Measurements from ENCODE around the gene ACSL6. TPM values are rescaled to one million over a fixed set of nuclear protein-coding genes. Genes with fewer than 3 reads are reported as not detected.
A peak's percentile ranks its signal among the peaks of the same experiment; 100 is the strongest.

The ACSL6 gene
- polyA plus RNA-seq, 3 donors from 2014 or later = 2.0 to 3.1 (median 2.1) TPM

DNA sequence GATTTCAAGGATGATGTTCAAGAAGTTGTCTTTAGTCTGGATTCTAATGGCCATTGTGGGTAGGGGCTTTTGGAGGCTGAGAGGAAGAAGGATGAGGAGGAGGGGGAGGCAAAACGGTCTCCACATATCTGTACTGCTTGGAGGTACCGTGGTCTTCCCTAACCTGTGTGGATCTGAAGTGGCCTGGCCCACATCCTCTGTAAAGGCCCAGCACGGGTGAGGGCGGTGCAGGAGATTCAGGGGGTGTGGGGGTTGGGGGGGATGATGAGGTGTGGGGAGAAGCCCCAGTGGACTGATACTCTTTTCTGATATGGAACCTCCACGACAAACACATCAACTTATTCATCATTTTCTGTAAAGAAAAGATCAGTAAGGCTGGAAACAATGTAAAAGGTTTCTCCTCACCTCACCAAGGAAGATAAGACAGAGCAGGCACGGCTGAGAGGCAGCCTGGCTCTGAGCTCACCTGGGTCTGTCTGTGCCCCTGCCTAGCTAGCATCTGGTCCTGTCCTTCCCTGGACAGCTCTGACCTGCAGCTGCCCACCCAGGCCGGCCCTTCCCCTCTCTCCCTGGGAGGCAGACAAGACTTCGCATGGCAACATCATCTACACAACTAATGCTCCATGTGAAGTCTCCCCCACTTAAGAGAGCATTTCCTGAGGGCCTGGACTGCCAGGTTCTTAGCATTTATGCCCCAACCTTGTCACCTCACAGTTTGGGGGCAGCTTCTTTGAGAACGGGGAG lies 43.4 kb upstream of the ACSL6 start:
- Mint-ChIP-seq H3K4me1 (peaks cover 47 to 54% of the 10 kb centered on the region in 2 donors), H3K36me3 (no peaks in the 10 kb centered on the region), H3K9me3 (no peaks in the 10 kb centered on the region), H3K4me3 (peak overlapping the region in 1 of 5 donors; percentile 66), H3K27me3 (ENCODE audit: low read depth in 3 of 3) (peaks cover 3 to 10% (median 7%) of the 10 kb centered on the region in 3 donors), H3K27ac (peak overlapping the region; percentile 23 to 97 (median 78))
- DNase-seq = peak in 1 of 3 donors; percentile 22

DNA sequence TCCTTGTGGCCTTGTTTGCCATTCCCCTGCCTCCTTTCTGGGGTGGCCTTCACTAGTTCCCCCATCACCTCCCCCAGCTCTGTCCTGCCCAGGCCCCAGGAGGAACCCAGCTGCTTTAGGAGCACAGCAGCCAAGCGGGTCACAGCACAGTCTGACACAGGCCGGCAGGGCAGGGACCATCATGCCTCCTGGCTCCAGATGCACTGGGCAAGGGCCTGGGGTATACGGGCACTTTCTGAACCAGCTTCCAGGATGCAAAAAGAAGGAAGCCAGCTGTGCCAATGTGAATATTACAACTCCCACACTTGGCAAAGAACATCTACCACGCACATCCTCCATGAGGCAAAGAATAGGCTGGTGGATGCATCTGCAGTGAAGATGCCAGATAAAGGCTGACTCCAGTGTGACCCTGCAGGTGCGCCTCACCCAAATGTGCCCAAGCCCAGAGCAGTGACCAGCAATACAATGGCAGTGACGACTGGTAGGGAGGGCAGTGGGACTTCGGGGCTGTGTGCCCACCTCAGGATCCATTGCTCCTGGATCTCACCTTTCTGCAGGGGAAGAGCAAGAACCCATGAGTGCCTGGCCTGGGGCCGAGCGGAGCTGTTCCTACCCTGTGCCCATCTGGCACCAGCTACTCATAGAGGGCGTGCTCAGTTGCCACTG lies 42.7 kb upstream of the ACSL6 start:
- H3K4me1 Mint-ChIP-seq = peaks cover 44 to 53% of the 10 kb centered on the region in 2 donors
- no peaks in the 10 kb centered on the region for H3K9me3 Mint-ChIP-seq
- no peak overlapping the region for H3K4me3 Mint-ChIP-seq
- peak overlapping the region in 4 of 6 donors; percentile 65 to 79 (median 78) for H3K27ac Mint-ChIP-seq
- no peak for DNase-seq
- H3K36me3 Mint-ChIP-seq = no peaks in the 10 kb centered on the region
- peaks cover 3 to 10% (median 7%) of the 10 kb centered on the region in 3 donors for H3K27me3 Mint-ChIP-seq (ENCODE audit: low read depth in 3 of 3)

DNA sequence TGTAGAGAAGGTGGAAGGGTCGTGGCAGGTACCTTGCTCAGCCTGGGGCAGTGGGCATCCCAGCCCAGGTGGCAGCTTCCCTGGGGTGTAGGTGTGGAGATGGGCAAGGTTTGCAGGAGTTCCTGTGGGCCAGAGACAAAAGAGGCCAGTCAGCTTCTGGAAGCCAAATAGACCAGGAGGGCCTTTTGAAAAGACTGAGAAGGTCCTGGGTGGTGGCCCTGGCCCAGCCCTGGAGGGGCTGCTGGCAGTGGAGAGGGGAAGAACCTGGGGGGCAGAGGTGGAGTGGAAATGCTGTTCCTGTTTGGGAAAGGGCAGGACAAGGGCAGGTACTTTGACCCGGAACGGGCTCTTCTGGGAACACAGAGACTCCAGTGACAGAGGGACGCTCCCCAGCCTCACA lies 42.0 kb upstream of the ACSL6 start:
- H3K4me3 Mint-ChIP-seq = no peak overlapping the region
- no peaks in the 10 kb centered on the region for H3K9me3 Mint-ChIP-seq
- H3K27ac Mint-ChIP-seq = peak overlapping the region in 3 of 6 donors; percentile 7 to 50 (median 49)
- DNase-seq = no peak
- H3K36me3 Mint-ChIP-seq = no peaks in the 10 kb centered on the region
- H3K4me1 Mint-ChIP-seq = peaks cover 41 to 49% of the 10 kb centered on the region in 2 donors
- H3K27me3 Mint-ChIP-seq (ENCODE audit: low read depth in 3 of 3) = peaks cover 3 to 10% (median 7%) of the 10 kb centered on the region in 3 donors

DNA sequence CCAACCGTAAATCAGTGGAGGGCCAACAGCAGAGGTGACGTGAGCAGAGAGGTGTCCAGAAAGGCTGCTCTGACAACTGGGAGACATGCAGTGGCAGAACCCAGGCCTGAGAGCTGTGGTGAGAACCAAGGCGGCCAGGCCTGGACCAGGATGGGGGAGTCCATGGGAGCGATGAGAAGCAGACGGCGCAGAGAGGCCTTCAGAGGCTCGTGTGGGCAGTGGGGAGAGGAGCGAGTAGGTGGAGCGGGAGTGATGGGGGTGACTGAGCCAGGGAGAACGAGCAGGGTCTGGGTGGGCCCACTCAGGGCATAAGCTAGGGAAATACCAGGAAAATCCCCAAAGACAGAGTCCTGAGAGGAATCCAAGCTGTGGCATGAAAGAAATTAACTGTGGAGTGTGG lies 41.1 kb upstream of the ACSL6 start:
- Mint-ChIP-seq H3K36me3 (no peaks in the 10 kb centered on the region), H3K9me3 (no peaks in the 10 kb centered on the region), H3K4me1 (peaks cover 37 to 43% of the 10 kb centered on the region in 2 donors), H3K27me3 (ENCODE audit: low read depth in 3 of 3) (peaks cover 3 to 10% (median 7%) of the 10 kb centered on the region in 3 donors), H3K27ac (peak overlapping the region in 3 of 6 donors; percentile 37 to 55 (median 53)), H3K4me3 (no peak overlapping the region)
- no peak for DNase-seq

DNA sequence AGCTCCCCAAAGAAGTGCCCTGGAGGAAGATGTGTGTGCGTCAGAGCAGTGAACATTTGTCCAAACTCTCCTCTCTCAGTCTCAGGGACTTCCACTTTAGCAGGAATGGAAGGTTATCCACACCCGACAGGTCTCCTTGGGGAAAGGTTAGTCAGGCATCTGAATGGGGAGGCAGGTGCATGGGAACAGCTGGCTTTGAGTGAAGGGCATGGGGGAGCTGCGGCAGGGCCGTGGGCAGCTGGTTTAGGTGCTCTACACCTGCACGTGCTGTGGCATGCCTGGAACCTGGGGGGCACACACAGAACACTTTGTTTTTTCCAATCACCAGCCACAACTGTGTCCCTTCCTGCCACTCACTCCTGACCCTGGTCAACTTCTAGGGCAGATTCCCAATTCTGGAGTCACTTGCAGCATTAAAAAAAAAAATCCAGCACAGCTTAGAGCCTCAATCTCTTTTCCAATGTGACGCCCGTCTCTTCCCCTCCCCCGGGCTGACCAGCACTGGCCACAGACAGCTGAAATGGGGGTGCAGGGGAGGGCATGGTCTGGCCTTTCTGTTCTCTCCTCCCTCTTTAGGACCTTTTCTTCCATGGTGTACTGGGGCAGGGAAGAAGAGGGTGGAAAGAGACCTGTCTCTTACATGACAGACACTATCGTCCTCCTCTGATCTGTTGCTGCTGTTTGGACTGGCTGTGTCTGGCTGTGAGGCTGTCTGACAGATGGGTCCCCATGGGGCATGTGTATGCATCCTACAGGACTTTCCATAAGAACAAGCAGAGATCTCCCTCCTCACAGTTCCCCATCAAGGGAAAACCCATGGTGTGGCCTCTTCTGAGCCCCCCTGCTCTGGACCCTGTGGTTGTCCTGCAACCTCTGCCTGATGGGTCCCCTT lies 39.4 kb upstream of the ACSL6 start:
- Mint-ChIP-seq H3K36me3 (no peaks in the 10 kb centered on the region), H3K9me3 (no peaks in the 10 kb centered on the region), H3K27me3 (ENCODE audit: low read depth in 3 of 3) (peaks cover under 1 to 7% (median 5%) of the 10 kb centered on the region in 3 donors), H3K27ac (peak overlapping the region in 1 of 6 donors; percentile 7), H3K4me3 (no peak overlapping the region), H3K4me1 (peaks cover 22 to 27% of the 10 kb centered on the region in 2 donors)
- no peak for DNase-seq

DNA sequence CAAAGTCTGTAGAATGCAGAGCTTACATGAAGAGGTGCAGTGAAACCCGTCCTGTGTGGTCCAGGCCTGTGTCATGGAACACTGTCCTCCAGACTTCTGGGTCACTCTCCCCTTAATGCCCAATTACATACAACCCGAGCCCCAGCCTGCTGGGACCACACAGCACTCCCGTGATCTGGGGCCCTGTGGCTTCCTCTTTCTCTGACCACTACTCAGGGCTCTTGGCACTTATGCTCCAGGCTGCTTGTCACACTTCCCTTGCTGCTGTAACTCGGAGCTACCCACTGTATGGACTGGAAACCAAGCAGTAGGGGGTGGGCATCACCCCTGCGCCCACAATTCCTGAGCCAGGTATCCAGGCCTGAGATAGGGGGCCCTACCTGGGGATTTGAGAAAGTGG lies 38.7 kb upstream of the ACSL6 start:
- no peak for DNase-seq
- H3K27ac Mint-ChIP-seq = peak overlapping the region in 1 of 6 donors; percentile 7
- no peaks in the 10 kb centered on the region for H3K9me3 Mint-ChIP-seq

DNA sequence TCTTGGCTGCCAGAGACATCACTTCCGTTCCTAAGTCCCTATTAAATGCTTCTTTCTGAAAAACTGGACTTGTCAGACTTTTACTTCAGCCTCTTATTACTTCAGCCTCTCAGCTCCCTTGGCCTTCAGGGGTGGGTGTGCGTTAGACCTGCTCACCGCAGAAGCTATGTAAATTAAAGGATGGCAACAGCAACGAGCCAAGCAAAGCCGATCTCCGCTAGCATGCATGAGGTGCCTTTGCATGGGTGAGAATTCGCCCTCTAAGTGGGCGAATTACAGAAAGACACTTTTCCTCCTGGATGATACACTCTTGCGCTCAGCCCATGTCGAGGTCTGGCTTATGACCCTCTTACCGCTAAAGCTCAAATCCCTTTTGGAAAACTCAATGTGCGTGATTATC lies 38.1 kb upstream of the ACSL6 start:
- H3K4me3 Mint-ChIP-seq = no peak overlapping the region
- no peak for DNase-seq
- peaks cover 12 to 13% of the 10 kb centered on the region in 2 donors for H3K4me1 Mint-ChIP-seq
- H3K27me3 Mint-ChIP-seq (ENCODE audit: low read depth in 3 of 3) = peaks cover 4 to 10% (median 7%) of the 10 kb centered on the region in 3 donors
- H3K36me3 Mint-ChIP-seq = no peaks in the 10 kb centered on the region
- H3K27ac Mint-ChIP-seq = no peak overlapping the region
- no peaks in the 10 kb centered on the region for H3K9me3 Mint-ChIP-seq

More for the DNA sequence above, 38.7 kb upstream of the ACSL6 start:
- Mint-ChIP-seq H3K4me3 (no peak overlapping the region), H3K27me3 (ENCODE audit: low read depth in 3 of 3) (peaks cover under 1 to 7% (median 5%) of the 10 kb centered on the region in 3 donors), H3K36me3 (no peaks in the 10 kb centered on the region), H3K4me1 (peaks cover 14 to 19% of the 10 kb centered on the region in 2 donors)

DNA sequence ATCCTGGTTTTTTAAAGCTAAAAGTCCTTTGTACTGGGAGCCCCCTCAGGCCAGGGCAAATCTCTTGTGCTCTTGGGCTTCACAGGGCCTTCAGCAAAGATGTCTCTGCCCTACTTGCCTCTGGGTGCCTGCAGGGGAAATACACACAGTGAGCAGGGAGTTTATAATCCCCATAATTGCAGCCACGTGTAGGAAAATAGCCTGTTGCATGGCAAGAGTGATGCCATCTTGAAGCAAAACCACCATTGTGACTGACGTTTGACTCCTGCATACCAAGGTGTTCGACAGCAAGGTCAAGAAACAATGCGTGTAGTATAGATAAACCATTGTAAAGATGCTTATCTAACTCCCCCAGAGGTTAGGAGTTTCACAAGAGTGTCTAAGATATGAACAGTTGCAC lies 37.6 kb upstream of the ACSL6 start:
- Mint-ChIP-seq H3K4me1 (peaks cover 8 to 10% of the 10 kb centered on the region in 2 donors), H3K4me3 (no peak overlapping the region), H3K27ac (no peak overlapping the region), H3K36me3 (no peaks in the 10 kb centered on the region), H3K27me3 (ENCODE audit: low read depth in 3 of 3) (peaks cover 4 to 10% (median 7%) of the 10 kb centered on the region in 3 donors), H3K9me3 (no peaks in the 10 kb centered on the region)
- no peak for DNase-seq

DNA sequence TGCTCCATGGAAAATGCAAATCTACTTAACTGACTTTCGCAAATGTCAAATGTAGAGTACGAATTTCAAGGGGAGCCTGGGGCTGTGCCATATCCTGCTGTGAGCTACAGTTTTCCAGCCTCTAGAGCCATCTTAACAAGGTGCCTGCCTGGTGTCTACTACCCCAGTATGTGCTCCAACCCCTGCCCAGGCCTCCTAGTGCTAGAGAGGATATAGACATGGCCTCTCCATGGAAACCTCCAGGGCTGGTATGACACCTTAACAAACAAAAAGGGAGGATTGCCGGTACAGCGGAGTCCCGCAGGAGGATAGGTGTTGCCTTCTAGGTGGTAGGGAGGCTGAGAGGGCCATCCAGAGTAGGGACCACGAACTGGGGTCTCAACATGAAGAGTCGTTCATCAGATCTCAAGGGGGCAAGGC lies 35.4 kb upstream of the ACSL6 start:
- H3K27ac Mint-ChIP-seq = no peak overlapping the region

DNA sequence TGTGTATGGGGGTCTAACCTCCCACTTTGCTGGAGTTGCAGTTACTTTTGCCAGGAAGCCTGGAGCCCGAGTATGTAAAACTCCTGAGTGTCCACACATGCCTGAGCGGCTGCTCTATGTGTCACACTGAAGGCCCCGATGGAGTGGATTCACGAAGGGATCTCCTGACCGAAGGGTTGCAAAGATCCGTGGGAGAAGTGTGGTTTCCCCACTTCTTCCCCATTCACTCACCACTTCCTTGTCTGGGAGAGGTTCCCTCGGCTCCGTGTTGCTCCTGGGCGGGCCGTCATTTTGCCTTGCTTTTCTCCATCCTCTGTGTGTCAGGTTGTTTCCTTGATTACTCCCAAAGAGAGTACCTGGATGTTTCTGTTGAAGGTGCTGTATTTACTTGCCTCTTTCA lies 32.7 kb upstream of the ACSL6 start:
- H3K36me3 Mint-ChIP-seq = no peaks in the 10 kb centered on the region
- no peak for DNase-seq
- peaks cover 2 to 12% (median 7%) of the 10 kb centered on the region in 3 donors for H3K27me3 Mint-ChIP-seq (ENCODE audit: low read depth in 3 of 3)
- H3K9me3 Mint-ChIP-seq = no peaks in the 10 kb centered on the region
- H3K27ac Mint-ChIP-seq = no peak overlapping the region
- H3K4me1 Mint-ChIP-seq = no peaks in the 10 kb centered on the region
- peak overlapping the region in 1 of 5 donors; percentile 6 for H3K4me3 Mint-ChIP-seq

More for the DNA sequence above, 35.4 kb upstream of the ACSL6 start:
- Mint-ChIP-seq H3K4me3 (no peak overlapping the region), H3K4me1 (peaks cover 7 to 10% of the 10 kb centered on the region in 2 donors), H3K36me3 (no peaks in the 10 kb centered on the region), H3K27me3 (ENCODE audit: low read depth in 3 of 3) (peaks cover 4 to 12% (median 7%) of the 10 kb centered on the region in 3 donors), H3K9me3 (no peaks in the 10 kb centered on the region)
- DNase-seq = no peak

DNA sequence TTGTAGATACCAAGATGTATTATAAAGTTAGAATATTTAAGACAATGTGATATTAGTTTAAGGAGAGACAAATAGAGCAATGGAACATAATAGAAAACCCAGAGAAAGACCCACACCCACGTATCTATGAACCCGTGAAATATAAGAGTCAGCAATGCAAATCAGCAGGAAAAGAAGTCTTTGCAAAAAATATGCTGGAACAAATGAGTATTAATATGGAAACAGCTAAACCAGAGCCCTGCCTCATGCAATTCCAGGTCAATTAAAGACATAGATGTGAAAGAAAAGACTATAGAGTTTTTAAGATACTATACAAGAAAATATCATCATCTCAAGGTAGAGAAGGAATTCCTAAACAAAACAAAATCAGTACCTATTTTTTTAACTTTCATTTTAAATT lies 25.9 kb upstream of the ACSL6 start:
- H3K4me1 Mint-ChIP-seq = no peaks in the 10 kb centered on the region
- peaks cover 6 to 16% (median 10%) of the 10 kb centered on the region in 3 donors for H3K27me3 Mint-ChIP-seq (ENCODE audit: low read depth in 3 of 3)
- no peak overlapping the region for H3K27ac Mint-ChIP-seq
- H3K4me3 Mint-ChIP-seq = no peak overlapping the region
- peaks cover 0 to 6% (median 0%) of the 10 kb centered on the region in 3 donors for H3K36me3 Mint-ChIP-seq
- H3K9me3 Mint-ChIP-seq = peaks cover 0 to 16% (median 6%) of the 10 kb centered on the region in 6 donors
- DNase-seq = no peak

DNA sequence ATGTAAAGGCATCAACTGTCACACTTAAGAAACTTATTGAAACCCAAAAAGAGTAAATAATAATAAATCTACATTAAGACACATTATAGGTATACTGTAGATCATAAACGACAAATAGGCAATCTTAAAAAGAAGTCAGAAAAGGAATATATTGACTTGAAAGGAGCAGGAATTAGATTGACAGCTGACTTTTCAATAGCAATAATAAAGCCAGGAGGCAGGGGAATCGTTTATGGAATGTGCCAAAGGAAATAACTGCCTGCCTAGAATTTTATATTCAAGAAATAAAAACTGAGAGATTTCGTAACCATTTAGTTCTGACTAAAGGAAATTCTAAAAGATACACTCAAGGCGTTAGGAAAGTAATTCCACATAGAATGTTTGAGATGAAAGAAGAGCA lies 21.7 kb upstream of the ACSL6 start:
- Mint-ChIP-seq H3K27ac (no peak overlapping the region), H3K4me3 (no peak overlapping the region), H3K27me3 (ENCODE audit: low read depth in 3 of 3) (peaks cover 3 to 12% (median 7%) of the 10 kb centered on the region in 3 donors), H3K9me3 (peaks cover 0 to 16% (median 6%) of the 10 kb centered on the region in 6 donors), H3K4me1 (peaks cover 0 to 1% of the 10 kb centered on the region in 2 donors), H3K36me3 (peaks cover 0 to 12% (median 6%) of the 10 kb centered on the region in 3 donors)
- no peak for DNase-seq

DNA sequence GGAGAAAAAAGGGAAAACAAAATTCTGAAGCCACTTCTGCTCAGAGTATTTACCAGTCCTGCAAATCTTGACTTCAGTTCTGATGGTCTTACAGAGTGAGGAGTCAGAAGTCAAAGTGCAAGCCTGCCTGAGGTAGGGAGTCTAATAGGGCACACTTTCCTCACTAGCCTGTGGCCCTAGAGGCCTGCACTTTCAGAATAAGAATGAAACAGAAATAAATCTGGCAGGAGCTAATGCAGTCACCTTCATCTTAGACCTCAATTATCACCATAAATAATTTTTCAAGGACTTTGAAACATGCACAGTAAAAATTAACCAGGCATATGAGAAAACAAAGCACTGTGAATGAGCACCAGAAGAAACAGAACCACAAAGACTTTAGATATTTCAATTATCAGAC lies 20.7 kb upstream of the ACSL6 start:
- Mint-ChIP-seq H3K27me3 (ENCODE audit: low read depth in 3 of 3) (peaks cover 2 to 16% (median 6%) of the 10 kb centered on the region in 3 donors), H3K36me3 (peaks cover 0 to 12% (median 6%) of the 10 kb centered on the region in 3 donors), H3K27ac (no peak overlapping the region), H3K9me3 (peaks cover 0 to 16% (median 6%) of the 10 kb centered on the region in 6 donors), H3K4me1 (peaks cover 0 to 1% of the 10 kb centered on the region in 2 donors), H3K4me3 (no peak overlapping the region)
- DNase-seq = no peak
